Colonic mucosa (tissue), 4 donors: ENCODE results near the gene HLCS. TPM values are rescaled to one million over a fixed set of nuclear protein-coding genes. Genes with fewer than 3 reads are reported as not detected.

Source experiments
- DNase-seq: peaks from one replicate; pipeline ENCODE4 v3.0.0-alpha.2; 2020
- H3K27ac ChIP-seq: fragments of 200-600 bp; one replicate; pipeline ENCODE4 v1.8.0; 2021
- H3K27me3 ChIP-seq: fragments of 200-600 bp; one replicate; pipeline ENCODE4 v1.8.0; 2021
- H3K36me3 ChIP-seq: fragments of 200-600 bp; one replicate; pipeline ENCODE4 v1.8.0; 2021
- H3K4me1 ChIP-seq: fragments of 200-600 bp; one replicate; pipeline ENCODE4 v1.8.0; 2021; ENCODE audit warnings: mild to moderate bottlenecking
- H3K4me3 ChIP-seq: fragments of 200-600 bp; one replicate; pipeline ENCODE4 v1.8.0; 2021
- H3K9ac ChIP-seq, 2 donors: one replicate each; pipeline ENCODE4 v1.7.0; 2013; ENCODE audit warnings: control low read depth in 2 of 2, low read depth in 2 of 2, low read length in 2 of 2
- H3K9me3 ChIP-seq: fragments of 200-600 bp; one replicate; pipeline ENCODE4 v1.8.0; 2021
- CTCF ChIP-seq: fragments of 200-600 bp; IDR thresholded peaks from one replicate; pipeline ENCODE4 v1.8.0; 2022; ENCODE audit warnings: antibody characterized with exemption, mild to moderate bottlenecking
- intact Hi-C: fragments of 100-400 bp; cut with DNase I; formaldehyde crosslinking; loops from one replicate; pipeline ENCODE4 v1.14.1; 2022
- total RNA-seq, 2 donors: library from RNA; stranded (reverse); fragmentation: NEBNext Ultra II Directional in 1 of 2; extraction: Animal tissue kit (Norgen Biotek cat#: 25700) in 1 of 2; gene quantifications; one replicate each; pipeline ENCODE4 v1.2.1, GENCODE V29; 2021
- donor health status: healthy.
- donor health status: DM: no; HTN: no; CAD: no.
- donor health status: DM: no; HTN: no; CAD: no.

HLCS gene
- total RNA-seq, 2 donors from 2014 or later: 10.8 to 11.4 TPM

DNA sequence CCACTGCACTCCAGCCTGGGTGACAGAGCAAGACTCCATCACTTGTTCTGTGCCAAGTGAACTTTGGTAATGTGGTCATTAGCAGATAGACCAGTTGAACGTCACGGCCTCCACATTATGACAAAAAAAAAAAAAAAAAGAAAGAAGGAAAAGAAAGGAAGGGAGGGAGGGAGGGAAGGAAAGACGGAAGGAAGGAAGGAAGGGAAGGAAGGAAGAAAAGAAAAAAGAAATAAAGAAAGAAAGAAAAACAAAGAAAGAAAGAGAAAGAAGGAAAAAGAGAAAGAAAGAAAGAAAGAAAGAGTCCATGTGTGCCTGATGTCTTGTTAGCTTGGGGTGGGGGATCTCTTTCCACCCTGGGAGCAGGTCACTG is 222.3 kb downstream of the HLCS start:
- no peak overlapping the region for H3K4me3 ChIP-seq

GRCh38 chr21:36743446-36743845 is 223.0 kb downstream of the HLCS start:
- Histone ChIP-seq H3K9me3 (no peaks in the 10 kb centered on the region), H3K36me3 (no peaks in the 10 kb centered on the region), H3K27ac (no peak overlapping the region), H3K27me3 (peaks cover 5% of the 10 kb centered on the region), H3K4me1 (no peaks in the 10 kb centered on the region), H3K9ac (no peak overlapping the region), H3K4me3 (no peak overlapping the region)
- no peak for DNase-seq
- no peak for TF ChIP-seq CTCF
- intact Hi-C loops: loop anchor here (10.0 kb wide), 2 partner anchors 111 to 181 kb away; no protein-coding TSS in a partner anchor

More for the DNA sequence above, 222.3 kb downstream of the HLCS start:
- intact Hi-C loops: loop anchor here (10.0 kb wide), 2 partner anchors 111 to 181 kb away; no protein-coding TSS in a partner anchor
- no peaks in the 10 kb centered on the region for H3K36me3 ChIP-seq
- H3K27ac ChIP-seq: no peak overlapping the region
- H3K9me3 ChIP-seq: no peaks in the 10 kb centered on the region
- H3K4me1 ChIP-seq: no peaks in the 10 kb centered on the region
- TF ChIP-seq CTCF: no peak
- DNase-seq: no peak
- no peak overlapping the region for H3K9ac ChIP-seq
- H3K27me3 ChIP-seq: peaks cover 8% of the 10 kb centered on the region

GRCh38 chr21:36743008-36743407 is 223.5 kb downstream of the HLCS start:
- Histone ChIP-seq H3K36me3 (no peaks in the 10 kb centered on the region), H3K4me1 (no peaks in the 10 kb centered on the region), H3K4me3 (no peak overlapping the region), H3K27me3 (peaks cover under 1% of the 10 kb centered on the region), H3K9me3 (no peaks in the 10 kb centered on the region), H3K9ac (no peak overlapping the region), H3K27ac (no peak overlapping the region)
- intact Hi-C loops: loop anchor here (10.0 kb wide), 2 partner anchors 112 to 182 kb away; no protein-coding TSS in a partner anchor
- TF ChIP-seq CTCF: no peak
- DNase-seq: no peak

DNA sequence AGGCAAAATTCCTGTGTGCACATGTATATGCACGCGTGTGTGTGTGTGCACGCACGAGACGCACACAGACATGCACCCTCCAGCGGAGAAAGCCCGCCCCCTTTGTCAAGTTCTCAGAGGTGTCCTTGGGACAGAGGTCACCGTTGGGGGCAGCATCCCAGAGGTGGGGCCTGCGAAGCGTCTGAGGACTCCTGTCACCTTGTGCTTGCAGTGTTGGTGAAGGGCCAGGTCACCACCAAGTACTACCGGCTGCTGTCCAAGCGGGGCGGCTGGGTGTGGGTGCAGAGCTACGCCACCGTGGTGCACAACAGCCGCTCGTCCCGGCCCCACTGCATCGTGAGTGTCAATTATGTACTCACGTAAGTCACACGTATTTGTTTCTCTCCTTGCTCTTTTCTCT is 225.0 kb downstream of the HLCS start:
- TF ChIP-seq CTCF: no peak
- DNase-seq: no peak
- Histone ChIP-seq H3K27ac (no peak overlapping the region), H3K36me3 (no peaks in the 10 kb centered on the region), H3K9me3 (no peaks in the 10 kb centered on the region), H3K4me3 (no peak overlapping the region), H3K27me3 (no peaks in the 10 kb centered on the region), H3K9ac (no peak overlapping the region), H3K4me1 (no peaks in the 10 kb centered on the region)
- intact Hi-C loops: loop anchor here (10.0 kb wide), 2 partner anchors 113 to 183 kb away; no protein-coding TSS in a partner anchor

GRCh38 chr21:36738489-36739126 is 227.9 kb downstream of the HLCS start:
- Histone ChIP-seq H3K27me3 (no peaks in the 10 kb centered on the region), H3K36me3 (no peaks in the 10 kb centered on the region), H3K9ac (no peak overlapping the region), H3K4me3 (no peak overlapping the region), H3K9me3 (no peaks in the 10 kb centered on the region), H3K4me1 (no peaks in the 10 kb centered on the region), H3K27ac (no peak overlapping the region)
- intact Hi-C loops: no loop called here
- TF ChIP-seq CTCF: no peak
- DNase-seq: no peak
